Fibroblast of skin of abdomen (primary cell): Measurements from ENCODE around the gene MAP3K14.

Source experiments
- DNase-seq: peaks from one replicate; pipeline ENCODE4 v3.0.0-alpha.2; 2013

Gene MAP3K14

GRCh38 chr17:45232514-45233422 lies 84.1 kb downstream of the MAP3K14 start:
- DNase-seq, result no peak

GRCh38 chr17:45231481-45232116 lies 85.2 kb downstream of the MAP3K14 start:
- no peak for DNase-seq

DNA sequence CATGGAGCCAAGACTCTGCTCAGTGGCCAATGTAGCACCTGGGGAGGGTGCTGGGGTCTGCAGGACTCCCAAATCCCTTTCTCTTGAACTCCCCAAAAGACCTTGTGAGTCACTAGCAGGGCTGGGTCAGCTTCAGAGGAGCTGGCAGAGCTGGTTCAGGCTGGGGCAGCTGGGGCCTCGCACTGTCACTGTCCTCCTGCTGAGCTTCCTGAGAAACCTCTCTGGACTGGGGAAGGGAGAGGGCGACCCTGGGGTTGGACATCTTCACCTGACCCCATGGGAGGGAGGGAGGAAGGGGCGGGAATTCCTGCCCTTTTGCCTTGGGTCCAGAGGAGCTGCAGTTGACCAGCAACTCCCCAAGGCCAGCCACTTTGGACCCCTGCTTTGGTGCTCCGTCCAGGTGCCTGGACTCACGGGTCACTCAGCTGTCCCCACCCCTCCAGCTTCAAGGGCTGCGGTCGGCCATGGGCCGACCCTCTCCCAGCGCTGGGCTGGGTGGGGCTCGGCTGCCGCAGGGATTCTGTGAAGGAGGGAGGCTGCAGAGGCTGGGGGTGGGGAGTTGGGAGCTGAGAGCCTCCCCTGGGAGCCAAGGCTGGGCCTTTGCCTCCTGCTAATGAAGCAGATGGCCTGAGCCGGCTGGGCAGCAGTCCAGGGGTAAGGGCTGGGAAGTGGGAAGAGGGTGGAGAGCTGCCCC lies 85.9 kb downstream of the MAP3K14 start:
- peak; percentile 37 for DNase-seq

DNA sequence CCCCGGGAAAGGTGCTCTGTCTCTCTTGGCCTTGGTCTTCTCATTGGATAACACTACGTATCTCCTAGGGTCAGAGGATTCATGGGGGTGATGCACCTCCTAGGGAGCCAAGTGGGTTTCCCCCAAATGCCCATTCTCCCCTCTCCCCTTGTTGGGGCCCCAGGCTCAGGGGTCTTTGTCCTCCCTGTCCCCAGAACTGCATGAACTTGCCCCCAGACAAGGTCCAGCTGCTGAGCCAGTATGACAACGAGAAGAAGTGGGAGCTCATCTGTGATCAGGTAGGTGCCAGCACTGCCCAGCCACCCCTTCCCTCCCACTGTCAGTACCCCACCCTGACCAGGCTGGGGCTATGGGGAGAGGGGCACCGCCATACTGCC lies 86.4 kb downstream of the MAP3K14 start:
- no peak for DNase-seq

DNA sequence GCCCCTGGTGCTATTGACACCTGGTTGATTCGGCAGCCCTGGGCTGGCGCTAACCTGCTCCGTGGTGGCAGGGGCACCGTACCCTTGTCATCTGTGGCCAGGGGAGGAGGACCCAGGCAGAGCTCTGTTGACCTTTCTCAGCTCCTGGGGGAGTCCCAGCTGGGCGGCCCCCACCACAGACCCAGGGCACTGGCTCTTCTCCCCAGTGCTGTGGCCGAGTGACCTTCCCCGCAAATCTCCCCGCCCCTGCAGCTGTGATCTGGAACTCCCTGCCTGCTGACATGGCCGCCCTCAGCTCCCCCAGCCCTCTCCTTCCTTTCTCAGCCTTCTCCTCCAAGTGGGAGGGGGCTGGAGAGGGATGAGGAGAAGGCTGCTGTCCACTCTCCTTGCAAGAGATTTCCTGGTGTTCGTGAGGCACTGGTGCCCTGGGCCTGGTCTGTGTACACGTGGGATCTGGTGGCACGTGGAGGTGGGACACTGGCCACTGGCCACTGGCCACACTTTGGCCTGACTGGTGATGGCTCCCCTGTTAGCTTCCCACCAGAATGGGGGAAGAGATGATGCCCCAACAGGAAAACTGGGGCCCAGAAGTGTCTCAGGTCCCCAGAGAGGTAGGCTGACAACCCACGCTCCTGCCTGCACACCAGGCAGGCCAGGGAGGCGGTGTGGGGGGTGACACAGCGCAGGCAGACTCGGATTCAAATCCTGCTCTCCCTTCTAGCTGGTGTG lies 87.0 kb downstream of the MAP3K14 start:
- DNase-seq, result no peak

DNA sequence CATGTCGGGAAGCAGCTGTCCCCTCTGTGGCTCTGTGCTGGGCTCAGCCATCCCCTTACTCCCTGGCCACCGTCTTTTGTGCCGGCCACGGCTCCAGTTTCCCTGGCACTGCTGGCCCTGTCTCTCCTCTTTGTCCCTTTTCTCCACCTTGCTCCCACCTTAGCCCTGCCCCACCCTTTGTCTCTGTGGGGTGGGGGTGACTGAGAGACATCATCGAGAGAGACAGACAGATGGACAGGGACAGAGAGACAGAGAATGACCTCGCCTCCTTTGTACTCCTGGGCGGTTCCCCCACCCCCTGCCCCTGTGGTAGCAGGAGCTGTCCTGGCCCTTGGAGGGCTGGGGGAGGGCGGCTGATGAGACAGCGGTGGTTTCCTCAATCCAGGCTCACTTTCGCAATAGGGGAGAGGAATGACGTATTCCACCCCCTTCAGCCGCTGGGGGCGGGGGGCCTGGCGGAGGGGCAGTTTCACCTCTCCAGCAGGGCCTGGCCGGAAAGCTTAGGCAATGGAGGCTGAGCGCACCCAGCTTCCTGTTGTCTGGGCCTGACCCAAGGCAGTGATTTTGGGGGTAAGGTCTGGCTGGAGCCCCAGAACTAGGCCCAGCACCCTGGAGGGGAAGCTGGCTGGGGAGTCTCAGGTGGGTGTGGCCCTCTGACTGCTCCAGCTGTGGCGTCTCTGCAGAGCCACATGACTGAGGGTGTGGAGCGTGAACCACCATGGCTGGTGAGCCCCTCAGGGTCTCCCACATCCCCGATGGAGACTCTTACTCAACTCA lies 87.9 kb downstream of the MAP3K14 start:
- DNase-seq, result peak; percentile 91

DNA sequence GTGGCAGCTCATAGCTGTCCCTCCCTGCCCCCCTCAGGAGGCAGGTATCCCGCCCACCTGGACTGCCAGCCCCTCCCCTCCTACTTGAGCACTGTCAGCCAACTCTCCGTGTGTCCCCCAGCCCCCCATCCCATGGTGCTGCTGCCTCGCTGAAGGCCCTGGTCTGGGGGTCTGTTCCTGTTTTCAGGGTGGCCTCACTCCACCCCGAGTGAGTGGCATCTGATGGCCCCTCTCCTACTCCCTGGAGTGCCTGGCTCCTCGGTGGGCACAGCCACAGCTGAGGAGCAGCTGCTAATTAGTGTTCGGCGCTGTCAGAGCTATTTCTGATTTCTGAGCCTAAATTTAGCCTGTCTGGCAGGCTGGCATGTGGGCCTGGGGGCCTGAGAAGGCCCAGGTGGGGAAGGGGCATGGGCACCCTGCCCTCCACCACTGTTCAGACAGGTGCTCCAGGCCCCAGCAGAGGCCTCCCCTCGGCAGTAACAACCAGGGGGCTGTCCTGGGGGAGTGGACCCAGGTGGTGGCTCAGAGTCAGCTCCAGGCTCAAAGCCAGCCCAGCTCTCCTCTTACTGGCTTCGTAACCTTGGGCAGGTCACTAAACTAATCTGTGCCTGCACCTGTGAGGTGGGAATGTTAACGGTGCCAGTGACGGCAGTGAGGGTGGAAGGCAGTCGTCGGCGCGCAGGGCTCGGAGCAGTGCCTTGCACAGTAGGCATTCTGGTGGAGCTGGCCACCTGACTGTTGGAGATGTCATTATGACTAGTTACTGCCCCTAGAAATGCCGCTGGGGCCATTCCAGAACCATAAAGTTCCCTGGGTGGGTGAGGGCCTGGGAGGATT lies 88.7 kb downstream of the MAP3K14 start:
- no peak for DNase-seq

DNA sequence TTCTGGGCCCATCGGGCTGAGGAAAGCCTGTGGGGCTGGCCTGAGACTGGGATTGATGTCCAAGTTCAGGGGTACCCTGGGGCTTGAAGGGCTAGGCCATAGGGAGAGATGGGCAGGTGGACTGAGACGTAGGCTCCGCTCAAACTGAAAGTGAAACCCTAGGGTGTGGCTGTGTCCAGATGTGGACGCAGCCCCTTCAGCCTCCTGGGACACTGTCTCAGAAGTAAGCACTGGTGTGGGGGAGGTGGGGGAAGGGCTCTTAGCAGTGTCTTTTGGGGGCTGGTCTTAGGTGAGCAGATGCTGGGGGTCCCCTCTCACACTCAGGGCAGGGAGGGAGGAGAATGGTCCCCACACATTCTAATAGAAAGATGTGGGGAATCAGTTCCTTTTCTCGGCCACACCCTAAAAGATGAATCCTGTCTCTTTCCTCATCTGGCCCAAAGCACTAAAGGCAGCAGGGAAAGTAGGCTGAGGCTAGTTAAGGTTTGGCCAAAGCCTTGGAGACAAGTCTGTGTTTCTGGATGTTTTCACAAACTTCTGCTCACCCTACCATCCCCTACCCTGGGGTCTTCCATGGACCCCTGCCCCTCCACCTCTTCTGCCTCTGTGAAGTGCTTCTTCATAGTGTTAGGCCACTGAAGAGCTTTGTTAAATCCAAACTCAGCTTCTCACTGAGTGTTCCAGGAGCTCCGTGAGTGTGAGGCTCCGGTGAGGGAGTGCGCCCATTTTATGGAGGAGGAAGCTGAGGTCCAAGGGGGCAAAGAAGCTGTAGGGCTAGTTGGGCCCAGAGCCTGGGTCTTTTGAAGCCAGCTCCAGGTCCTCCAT lies 89.5 kb downstream of the MAP3K14 start:
- DNase-seq, result no peak

DNA sequence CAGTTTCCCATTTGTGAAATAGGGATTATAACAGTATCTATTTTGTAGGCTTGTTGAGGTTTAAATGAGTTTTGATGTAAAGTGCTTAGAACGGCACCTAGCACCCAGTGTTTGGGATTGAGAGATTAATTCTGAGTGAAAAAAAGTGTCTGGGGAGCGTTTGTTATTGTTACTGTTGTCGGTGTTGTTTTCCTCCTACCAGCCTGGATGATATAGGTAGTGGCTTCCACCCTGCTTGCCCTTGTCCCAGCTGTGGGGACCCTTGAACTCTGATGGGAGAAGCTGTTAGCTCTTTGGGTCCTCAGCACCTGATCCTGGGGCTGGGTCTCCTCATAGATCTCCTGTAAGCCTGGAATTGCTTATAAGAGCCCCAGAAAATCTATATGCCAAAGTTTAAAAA lies 90.2 kb downstream of the MAP3K14 start:
- DNase-seq, result no peak

- no peak for DNase-seq
These were observed 90.8 kb downstream of the MAP3K14 start for GRCh38 chr17:45225964-45226530.

DNA sequence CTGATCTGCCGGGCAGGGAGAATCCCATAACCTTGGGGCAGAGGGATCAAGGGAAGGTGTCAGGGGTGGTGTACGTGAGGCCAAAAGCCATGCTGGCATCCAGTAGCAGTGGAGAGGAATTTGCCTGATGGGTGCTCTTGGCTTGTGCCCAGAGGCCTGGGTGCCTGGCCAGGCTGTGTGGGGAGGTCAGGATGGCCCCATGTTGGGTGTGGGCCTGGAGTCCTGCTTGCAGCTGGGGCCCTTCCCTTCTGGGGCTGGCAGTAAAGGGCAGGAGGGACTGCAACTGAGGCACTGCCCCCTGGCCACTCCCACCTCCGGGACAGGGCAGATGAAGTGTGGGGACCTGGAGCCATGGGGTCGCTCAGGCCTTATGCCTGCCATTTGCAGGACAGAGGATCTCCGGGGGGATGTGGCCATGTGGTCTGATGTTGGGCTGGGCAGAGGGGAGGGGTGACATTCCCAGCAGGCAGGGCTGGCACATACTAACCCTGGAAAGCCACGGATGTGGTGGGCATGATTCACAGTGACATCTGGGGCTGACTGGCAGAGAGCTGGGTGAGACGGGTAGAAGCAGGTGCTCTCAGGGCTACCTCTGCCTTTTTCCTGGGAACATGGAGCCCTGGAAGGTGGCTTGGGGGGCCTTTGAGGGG lies 91.6 kb downstream of the MAP3K14 start:
- no peak for DNase-seq

DNA sequence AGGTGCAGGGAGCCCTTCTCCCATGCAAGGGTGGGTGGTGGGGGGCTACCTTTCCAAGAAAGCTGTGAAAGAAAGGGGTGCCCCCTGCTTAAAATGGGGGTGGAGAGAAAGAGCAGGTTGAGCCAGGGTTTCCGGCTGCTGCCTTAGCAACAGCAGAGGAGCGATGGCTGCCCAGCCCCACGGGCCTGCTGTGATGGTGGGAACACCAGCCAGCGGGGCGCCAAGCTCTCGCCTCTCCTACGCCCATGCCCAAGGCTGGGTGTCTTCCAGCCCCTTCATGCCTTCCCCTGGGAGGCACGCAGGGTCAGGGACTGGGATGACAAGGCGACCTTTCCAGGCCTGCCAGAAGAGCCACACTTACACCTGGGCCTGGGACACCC lies 92.2 kb downstream of the MAP3K14 start:
- no peak for DNase-seq

- DNase-seq, result no peak
These were observed 93.0 kb downstream of the MAP3K14 start for GRCh38 chr17:45223539-45224528.

- no peak for DNase-seq
These were observed 93.8 kb downstream of the MAP3K14 start for GRCh38 chr17:45222996-45223538.

DNA sequence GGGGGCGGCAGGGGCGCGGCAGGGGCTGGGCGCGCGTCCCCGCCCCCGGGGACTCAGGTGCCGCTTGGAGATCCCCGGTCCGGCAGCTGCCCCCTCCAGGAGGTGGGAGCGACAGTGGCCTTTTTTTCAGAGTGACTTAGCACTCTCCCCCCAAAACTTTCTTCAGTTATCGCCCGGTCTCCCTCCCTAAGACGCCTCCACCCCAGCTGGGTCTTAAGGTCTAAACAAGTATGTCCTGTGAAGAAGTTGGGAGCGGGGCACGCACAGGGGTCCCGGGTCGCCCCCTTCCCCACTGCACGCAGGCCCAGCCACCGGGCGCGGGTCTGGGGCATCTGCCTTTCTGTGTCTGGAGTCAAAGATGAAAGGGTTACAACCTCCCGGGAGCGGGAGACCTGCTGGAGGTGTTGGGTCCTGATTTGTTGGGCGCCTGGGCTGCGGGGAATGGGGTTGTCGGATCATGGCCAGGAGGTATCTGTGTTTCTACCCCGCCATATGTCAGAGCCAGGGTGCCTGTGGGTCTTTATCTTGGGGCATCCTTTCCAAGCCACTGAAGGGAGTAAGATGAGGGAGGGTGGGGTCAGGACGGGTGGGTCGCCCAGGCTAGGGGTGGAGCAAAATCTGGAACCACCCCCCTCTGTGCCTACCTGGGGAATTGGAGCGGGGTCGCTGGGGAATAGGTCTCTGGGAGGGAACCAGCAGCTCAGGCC lies 94.4 kb downstream of the MAP3K14 start:
- DNase-seq, result no peak

- DNase-seq, result no peak
These were observed 94.9 kb downstream of the MAP3K14 start for GRCh38 chr17:45222014-45222288.
